Neural cell (in vitro differentiated cells): ENCODE data around the gene IFITM10. TPM values are rescaled to one million over a fixed set of nuclear protein-coding genes. Genes with fewer than 3 reads are reported as not detected.

Experiments used
- H2AFZ ChIP-seq: fragments of 200-600, 300-800 bp; sonication (generic), shearing (Covaris generic); 2 replicates; pipeline ENCODE4 v1.6.0; 2014; ENCODE audit warnings: low read depth, mild to moderate bottlenecking, antibody characterized with exemption, low read length, moderate library complexity
- H3F3A ChIP-seq: fragments of 200-600 bp; shearing (Covaris generic); 2 replicates; pipeline ENCODE4 v1.6.1; 2016; ENCODE audit warnings: mild to moderate bottlenecking, moderate library complexity, mixed read lengths, antibody characterized with exemption, low read length; ENCODE audit not compliant: insufficient read depth, poor library complexity, severe bottlenecking
- H3K27ac ChIP-seq: fragments of 200-600, 300-800 bp; sonication (generic), shearing (Covaris generic); 2 replicates; pipeline ENCODE4 v1.5.1; 2014; ENCODE audit warnings: mild to moderate bottlenecking, low read length, moderate library complexity
- H3K27me3 ChIP-seq: fragments of 300-800, 200-600 bp; sonication (generic), shearing (Covaris generic); 2 replicates; pipeline ENCODE4 v1.6.0; 2014; ENCODE audit warnings: mild to moderate bottlenecking, low read depth, low read length, moderate library complexity; ENCODE audit not compliant: insufficient read depth
- H3K36me3 ChIP-seq: fragments of 300-800, 200-600 bp; sonication (generic), shearing (Covaris generic); 2 replicates; pipeline ENCODE4 v1.5.1; 2014; ENCODE audit warnings: mild to moderate bottlenecking, antibody characterized with exemption, low read length, moderate library complexity; ENCODE audit not compliant: insufficient read depth
- H3K4me2 ChIP-seq: fragments of 300-800, 200-600 bp; sonication (generic), shearing (Covaris generic); 2 replicates; pipeline ENCODE4 v1.6.0; 2014; ENCODE audit warnings: mild to moderate bottlenecking, low read length
- H3K4me3 ChIP-seq: fragments of 300-800, 200-600 bp; sonication (generic), shearing (Covaris generic); 2 replicates; pipeline ENCODE4 v1.5.1; 2014; ENCODE audit warnings: mild to moderate bottlenecking, low read length, moderate library complexity
- H3K79me2 ChIP-seq: fragments of 200-600 bp; shearing (Covaris generic); replicated peaks from 2 replicates; pipeline ENCODE4 v1.6.0; 2014; ENCODE audit warnings: mild to moderate bottlenecking, low read length, moderate library complexity; ENCODE audit not compliant: insufficient read depth
- H3K9ac ChIP-seq: fragments of 300-800, 200-600 bp; sonication (generic), shearing (Covaris generic); 2 replicates; pipeline ENCODE4 v1.6.1; 2016; ENCODE audit warnings: mild to moderate bottlenecking, low read length, mixed read lengths
- H3K9me2 ChIP-seq: fragments of 200-600 bp; shearing (Covaris generic); 2 replicates; pipeline ENCODE4 v1.6.1; 2016; ENCODE audit warnings: mild to moderate bottlenecking, low read length, mixed read lengths; ENCODE audit not compliant: insufficient read depth
- H3K9me3 ChIP-seq: fragments of 200-600, 300-800 bp; sonication (generic), shearing (Covaris generic); 2 replicates; pipeline ENCODE4 v1.6.1; 2016; ENCODE audit warnings: mild to moderate bottlenecking, mixed run types, low read length, moderate library complexity, mixed read lengths
- H4K20me1 ChIP-seq: fragments of 200-600 bp; shearing (Covaris generic); 2 replicates; pipeline ENCODE4 v1.6.1; 2016; ENCODE audit warnings: mild to moderate bottlenecking, mixed run types; ENCODE audit not compliant: insufficient read depth
- EP300 ChIP-seq: fragments of 450-650 bp; conservative IDR thresholded peaks from 2 replicates; pipeline ENCODE4 v1.6.1; 2014; ENCODE audit warnings: antibody characterized with exemption, mild to moderate bottlenecking, moderate library complexity; ENCODE audit not compliant: poor library complexity, severe bottlenecking
- EZH2 ChIP-seq: fragments of 200-600, 300-800 bp; shearing (Covaris generic), sonication (generic); IDR thresholded peaks from 2 replicates; pipeline ENCODE4 v1.6.1; 2014; ENCODE audit warnings: antibody characterized with exemption, low read length, borderline replicate concordance, mild to moderate bottlenecking; ENCODE audit not compliant: insufficient read depth, poor library complexity, severe bottlenecking
- MXI1 ChIP-seq: fragments of 450-650 bp; conservative IDR thresholded peaks from 2 replicates; pipeline ENCODE4 v1.6.1; 2014; ENCODE audit warnings: antibody characterized with exemption, mild to moderate bottlenecking; ENCODE audit not compliant: poor library complexity, severe bottlenecking
- POLR2AphosphoS5 ChIP-seq: IDR thresholded peaks from 2 replicates; pipeline ENCODE4 v1.6.1; 2012
- RAD21 ChIP-seq: fragments of 450-650 bp; conservative IDR thresholded peaks from 2 replicates; pipeline ENCODE4 v1.6.1; 2014; ENCODE audit warnings: antibody characterized with exemption, mild to moderate bottlenecking, moderate library complexity
- SMC3 ChIP-seq: fragments of 450-650 bp; conservative IDR thresholded peaks from 2 replicates; pipeline ENCODE4 v1.6.1; 2014; ENCODE audit warnings: antibody characterized with exemption, mild to moderate bottlenecking, moderate library complexity; ENCODE audit not compliant: poor library complexity
- TAF1 ChIP-seq: IDR thresholded peaks from 2 replicates; pipeline ENCODE4 v1.6.1; 2012; ENCODE audit warnings: low read depth
- polyA plus RNA-seq: library from polyadenylated mRNA; depleted of rRNA; stranded (reverse); fragments of >200 nt; gene quantifications from 2 replicates; pipeline ENCODE4 v1.2.3, GENCODE V29; 2014
- TF ChIP-seq, protein P1 (sequence below): IDR thresholded peaks from 2 replicates; pipeline ENCODE4 v1.6.1; 2012; ENCODE audit warnings: borderline replicate concordance
- TF ChIP-seq, protein P2 (sequence below): fragments of 450-650 bp; IDR thresholded peaks from 2 replicates; pipeline ENCODE4 v1.5.1; 2014; ENCODE audit warnings: antibody characterized with exemption, mild to moderate bottlenecking, moderate library complexity; ENCODE audit not compliant: poor library complexity, severe bottlenecking

Gene IFITM10
- polyA plus RNA-seq, 1 donor from 2014 or later: 1.1 TPM

DNA sequence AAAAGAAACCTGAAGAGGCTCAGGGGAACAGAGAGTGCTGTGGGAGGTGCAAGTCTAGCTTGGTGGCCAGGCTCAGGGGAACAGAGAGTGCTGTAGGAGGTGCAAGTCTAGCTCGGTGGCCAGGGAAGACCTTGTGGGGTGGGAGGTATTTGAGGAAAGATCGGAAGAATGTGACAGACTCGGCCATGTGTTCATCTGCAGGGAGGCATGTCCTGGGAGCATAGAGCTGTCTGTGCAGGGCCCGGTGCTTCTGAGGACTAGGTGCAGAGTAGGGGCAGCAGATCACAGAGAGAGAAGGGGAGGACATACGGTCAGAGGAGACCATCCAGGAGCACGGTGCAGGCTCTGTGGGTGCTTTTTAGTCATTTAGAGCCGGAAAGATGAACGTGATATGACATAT is 10.8 kb downstream of the IFITM10 start:
- H3K9ac ChIP-seq: no peak overlapping the region
- no peak overlapping the region for H3K27ac ChIP-seq
- TF ChIP-seq POLR2AphosphoS5 (no peak), EZH2 (no peak), RAD21 (no peak), TAF1 (no peak), EP300 (no peak), MXI1 (no peak)
- H3K36me3 ChIP-seq: no peaks in the 10 kb centered on the region
- H4K20me1 ChIP-seq: no peaks in the 10 kb centered on the region
- H3F3A ChIP-seq: no peaks in the 10 kb centered on the region
- H3K27me3 ChIP-seq: no peaks in the 10 kb centered on the region
- no peaks in the 10 kb centered on the region for H3K9me2 ChIP-seq
- H3K9me3 ChIP-seq: no peaks in the 10 kb centered on the region
- H2AFZ ChIP-seq: no peak overlapping the region
- no peak overlapping the region for H3K4me2 ChIP-seq
- H3K79me2 ChIP-seq: no peaks in the 10 kb centered on the region
- H3K4me3 ChIP-seq: no peak overlapping the region

DNA sequence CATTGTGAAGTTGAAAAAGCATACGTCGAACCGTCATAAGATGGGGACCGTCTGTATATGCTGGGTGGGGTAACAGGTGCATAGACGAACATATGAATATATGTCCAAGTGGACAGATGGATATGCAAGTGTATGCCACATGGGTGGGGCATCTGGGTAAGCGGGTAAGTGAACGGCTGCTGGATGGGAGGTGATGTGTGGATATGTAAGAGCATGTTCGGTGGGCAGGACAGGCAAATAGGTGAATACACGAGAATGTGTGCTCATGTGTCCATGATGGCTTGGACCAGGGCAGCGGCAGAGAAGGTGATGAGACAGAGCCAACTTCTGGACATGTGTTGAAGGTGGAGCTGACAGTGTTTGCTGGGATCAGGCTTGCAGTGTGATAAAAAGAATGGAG is 12.0 kb downstream of the IFITM10 start:
- H3K4me2 ChIP-seq: no peak overlapping the region
- H3K9me3 ChIP-seq: no peaks in the 10 kb centered on the region
- no peak overlapping the region for H3K9ac ChIP-seq
- no peaks in the 10 kb centered on the region for H3K9me2 ChIP-seq
- H3F3A ChIP-seq: no peaks in the 10 kb centered on the region
- TF ChIP-seq EP300 (no peak), TAF1 (no peak)
- no peak overlapping the region for H3K4me3 ChIP-seq
- H3K79me2 ChIP-seq: no peaks in the 10 kb centered on the region
- no peak overlapping the region for H3K27ac ChIP-seq
- H4K20me1 ChIP-seq: no peaks in the 10 kb centered on the region
- no peak overlapping the region for H2AFZ ChIP-seq
- no peaks in the 10 kb centered on the region for H3K27me3 ChIP-seq
- no peaks in the 10 kb centered on the region for H3K36me3 ChIP-seq

DNA sequence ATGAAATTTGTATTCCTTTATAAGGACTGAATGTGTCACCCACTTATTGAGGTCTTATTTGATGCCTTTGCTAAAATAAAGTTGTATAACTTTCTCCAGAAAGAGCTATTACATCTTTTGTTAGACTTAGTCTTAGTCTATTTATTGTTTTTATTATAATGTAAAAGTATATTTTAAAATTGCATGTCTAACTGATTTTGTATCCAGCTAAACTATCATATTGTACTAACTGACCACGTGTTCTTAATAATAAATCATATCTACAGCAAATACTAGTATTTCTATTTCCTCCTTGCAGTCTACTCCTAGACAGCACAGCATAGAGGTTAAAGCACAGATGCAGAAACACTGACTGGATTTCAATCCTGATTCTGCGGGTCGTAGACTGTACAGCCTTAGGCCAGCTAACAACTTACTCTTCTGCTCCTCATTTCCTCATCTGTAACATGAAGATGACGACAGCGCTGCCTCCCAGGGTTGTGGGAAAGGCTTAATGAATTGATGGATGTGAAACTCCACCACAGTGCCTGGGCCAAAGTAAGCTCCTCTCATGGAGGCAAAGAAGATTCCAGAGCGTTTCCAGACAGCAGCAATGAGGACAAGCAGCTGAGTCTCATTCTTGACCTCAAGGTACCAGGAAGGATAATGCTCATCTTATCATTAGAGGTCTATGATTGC is 13.2 kb downstream of the IFITM10 start:
- Histone ChIP-seq H3K4me3 (no peak overlapping the region), H3F3A (no peaks in the 10 kb centered on the region), H3K27ac (no peak overlapping the region), H3K4me2 (no peak overlapping the region), H3K79me2 (no peaks in the 10 kb centered on the region), H3K36me3 (no peaks in the 10 kb centered on the region), H3K9me2 (no peaks in the 10 kb centered on the region), H3K27me3 (no peaks in the 10 kb centered on the region), H2AFZ (no peak overlapping the region), H4K20me1 (no peaks in the 10 kb centered on the region), H3K9ac (no peak overlapping the region), H3K9me3 (no peaks in the 10 kb centered on the region)
- TF ChIP-seq TAF1 (no peak), RAD21 (no peak), POLR2AphosphoS5 (no peak)

DNA sequence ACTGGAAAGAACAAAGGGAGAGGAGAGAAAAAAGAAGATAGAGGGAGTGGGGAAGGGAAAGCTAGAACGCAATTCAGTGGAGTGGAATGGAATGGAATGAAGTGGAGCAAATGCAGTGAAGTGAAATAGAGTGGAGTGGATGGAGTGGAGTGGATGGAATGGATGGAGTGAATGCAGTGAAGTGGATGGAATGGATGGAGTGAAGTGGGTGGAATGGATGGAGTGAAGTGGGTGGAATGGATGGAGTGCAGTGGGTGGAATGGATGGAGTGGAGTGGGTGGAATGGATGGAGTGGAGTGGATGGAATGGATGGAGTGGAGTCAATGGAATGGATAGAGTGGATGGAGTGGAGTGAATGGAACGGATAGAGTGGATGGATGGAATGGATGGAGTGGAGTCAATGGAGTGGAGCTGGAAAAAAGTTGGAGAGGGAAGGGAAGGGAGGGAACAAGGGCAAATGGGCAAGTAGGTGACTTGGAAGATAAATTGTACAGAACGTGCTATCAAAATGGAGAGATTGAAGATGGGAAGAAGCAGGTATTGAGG is 13.9 kb downstream of the IFITM10 start:
- Histone ChIP-seq H3K9me2 (no peaks in the 10 kb centered on the region), H3K9me3 (no peaks in the 10 kb centered on the region), H3K79me2 (no peaks in the 10 kb centered on the region), H3K9ac (no peak overlapping the region), H4K20me1 (no peaks in the 10 kb centered on the region), H3F3A (no peaks in the 10 kb centered on the region), H3K36me3 (no peaks in the 10 kb centered on the region), H3K27ac (no peak overlapping the region), H3K27me3 (no peaks in the 10 kb centered on the region), H2AFZ (no peak overlapping the region), H3K4me3 (no peak overlapping the region), H3K4me2 (no peak overlapping the region)
- TF ChIP-seq EZH2: no peak
- TF ChIP-seq RAD21: no peak
- TF ChIP-seq EP300: no peak
- TF ChIP-seq, protein P1, sequence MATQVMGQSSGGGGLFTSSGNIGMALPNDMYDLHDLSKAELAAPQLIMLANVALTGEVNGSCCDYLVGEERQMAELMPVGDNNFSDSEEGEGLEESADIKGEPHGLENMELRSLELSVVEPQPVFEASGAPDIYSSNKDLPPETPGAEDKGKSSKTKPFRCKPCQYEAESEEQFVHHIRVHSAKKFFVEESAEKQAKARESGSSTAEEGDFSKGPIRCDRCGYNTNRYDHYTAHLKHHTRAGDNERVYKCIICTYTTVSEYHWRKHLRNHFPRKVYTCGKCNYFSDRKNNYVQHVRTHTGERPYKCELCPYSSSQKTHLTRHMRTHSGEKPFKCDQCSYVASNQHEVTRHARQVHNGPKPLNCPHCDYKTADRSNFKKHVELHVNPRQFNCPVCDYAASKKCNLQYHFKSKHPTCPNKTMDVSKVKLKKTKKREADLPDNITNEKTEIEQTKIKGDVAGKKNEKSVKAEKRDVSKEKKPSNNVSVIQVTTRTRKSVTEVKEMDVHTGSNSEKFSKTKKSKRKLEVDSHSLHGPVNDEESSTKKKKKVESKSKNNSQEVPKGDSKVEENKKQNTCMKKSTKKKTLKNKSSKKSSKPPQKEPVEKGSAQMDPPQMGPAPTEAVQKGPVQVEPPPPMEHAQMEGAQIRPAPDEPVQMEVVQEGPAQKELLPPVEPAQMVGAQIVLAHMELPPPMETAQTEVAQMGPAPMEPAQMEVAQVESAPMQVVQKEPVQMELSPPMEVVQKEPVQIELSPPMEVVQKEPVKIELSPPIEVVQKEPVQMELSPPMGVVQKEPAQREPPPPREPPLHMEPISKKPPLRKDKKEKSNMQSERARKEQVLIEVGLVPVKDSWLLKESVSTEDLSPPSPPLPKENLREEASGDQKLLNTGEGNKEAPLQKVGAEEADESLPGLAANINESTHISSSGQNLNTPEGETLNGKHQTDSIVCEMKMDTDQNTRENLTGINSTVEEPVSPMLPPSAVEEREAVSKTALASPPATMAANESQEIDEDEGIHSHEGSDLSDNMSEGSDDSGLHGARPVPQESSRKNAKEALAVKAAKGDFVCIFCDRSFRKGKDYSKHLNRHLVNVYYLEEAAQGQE: no peak
- TF ChIP-seq, protein P2, sequence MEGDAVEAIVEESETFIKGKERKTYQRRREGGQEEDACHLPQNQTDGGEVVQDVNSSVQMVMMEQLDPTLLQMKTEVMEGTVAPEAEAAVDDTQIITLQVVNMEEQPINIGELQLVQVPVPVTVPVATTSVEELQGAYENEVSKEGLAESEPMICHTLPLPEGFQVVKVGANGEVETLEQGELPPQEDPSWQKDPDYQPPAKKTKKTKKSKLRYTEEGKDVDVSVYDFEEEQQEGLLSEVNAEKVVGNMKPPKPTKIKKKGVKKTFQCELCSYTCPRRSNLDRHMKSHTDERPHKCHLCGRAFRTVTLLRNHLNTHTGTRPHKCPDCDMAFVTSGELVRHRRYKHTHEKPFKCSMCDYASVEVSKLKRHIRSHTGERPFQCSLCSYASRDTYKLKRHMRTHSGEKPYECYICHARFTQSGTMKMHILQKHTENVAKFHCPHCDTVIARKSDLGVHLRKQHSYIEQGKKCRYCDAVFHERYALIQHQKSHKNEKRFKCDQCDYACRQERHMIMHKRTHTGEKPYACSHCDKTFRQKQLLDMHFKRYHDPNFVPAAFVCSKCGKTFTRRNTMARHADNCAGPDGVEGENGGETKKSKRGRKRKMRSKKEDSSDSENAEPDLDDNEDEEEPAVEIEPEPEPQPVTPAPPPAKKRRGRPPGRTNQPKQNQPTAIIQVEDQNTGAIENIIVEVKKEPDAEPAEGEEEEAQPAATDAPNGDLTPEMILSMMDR: no peak
- no peak for TF ChIP-seq TAF1
- no peak for TF ChIP-seq MXI1
- no peak for TF ChIP-seq SMC3
- TF ChIP-seq POLR2AphosphoS5: no peak
